Skeletal muscle satellite cell (primary cell): ENCODE measurements around the gene MRNIP.
"Not testable (repeated sequence)": the region's sequence is repeated elsewhere in the genome, so short reads cannot be mapped to it uniquely, and the experiment has no call there.

ENCODE experiments used
- H3K27me3 ChIP-seq: 2 replicates; pipeline ENCODE4 v1.7.0; 2013; ENCODE audit warnings: low read length; ENCODE audit not compliant: control insufficient read depth, insufficient read depth
- H3K36me3 ChIP-seq: 2 replicates; pipeline ENCODE4 v1.7.0; 2013; ENCODE audit warnings: mild to moderate bottlenecking, control low read depth, low read length; ENCODE audit not compliant: insufficient read depth
- H3K4me1 ChIP-seq: 2 replicates; pipeline ENCODE4 v1.7.0; 2013; ENCODE audit warnings: low read length; ENCODE audit not compliant: control insufficient read depth, insufficient read depth
- H3K4me2 ChIP-seq: 2 replicates; pipeline ENCODE4 v1.7.0; 2013; ENCODE audit warnings: mild to moderate bottlenecking, low read length
- H3K4me3 ChIP-seq: 2 replicates; pipeline ENCODE4 v1.7.0; 2013; ENCODE audit warnings: low read length
- H3K9ac ChIP-seq: 2 replicates; pipeline ENCODE4 v1.7.0; 2013; ENCODE audit warnings: mild to moderate bottlenecking, low read depth, low read length, moderate library complexity
- H3K9me3 ChIP-seq: replicated peaks from 2 replicates; pipeline ENCODE4 v1.7.0; 2013; ENCODE audit warnings: mild to moderate bottlenecking, control low read depth, low read length

MRNIP gene

DNA sequence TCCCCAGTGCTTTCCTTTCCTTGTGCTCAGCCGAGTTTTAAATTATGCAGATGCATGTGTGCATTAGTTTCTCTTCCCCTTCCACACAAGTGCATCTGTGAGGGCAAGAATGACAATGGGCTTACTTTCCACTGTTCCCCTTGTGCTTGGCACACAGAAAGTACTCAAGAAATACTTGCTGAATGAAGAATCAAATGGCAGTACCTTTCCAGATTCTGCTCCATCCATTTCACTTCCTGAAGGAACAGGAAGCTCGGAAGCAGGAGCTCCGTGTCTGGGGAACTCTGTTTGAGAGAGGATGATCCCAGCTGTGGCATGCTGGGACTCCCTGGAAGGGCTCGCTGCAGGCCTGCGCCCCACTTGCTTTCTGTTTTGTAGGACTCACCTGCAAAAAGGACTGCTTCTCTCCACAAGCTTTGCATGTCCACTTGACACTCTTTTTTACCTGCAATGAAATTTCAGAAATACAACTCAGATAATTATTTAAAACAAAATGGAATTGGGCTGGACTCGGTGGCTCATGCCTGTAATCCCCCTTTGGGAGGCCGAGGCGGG, 5.5 kb downstream of the MRNIP start:
- H3K4me2 ChIP-seq = no peak overlapping the region
- H3K27me3 ChIP-seq = no peaks in the 10 kb centered on the region
- no peaks in the 10 kb centered on the region for H3K9me3 ChIP-seq
- no peak overlapping the region for H3K4me3 ChIP-seq
- no peaks in the 10 kb centered on the region for H3K4me1 ChIP-seq
- no peak overlapping the region for H3K9ac ChIP-seq
- peaks cover 28% of the 10 kb centered on the region for H3K36me3 ChIP-seq

DNA sequence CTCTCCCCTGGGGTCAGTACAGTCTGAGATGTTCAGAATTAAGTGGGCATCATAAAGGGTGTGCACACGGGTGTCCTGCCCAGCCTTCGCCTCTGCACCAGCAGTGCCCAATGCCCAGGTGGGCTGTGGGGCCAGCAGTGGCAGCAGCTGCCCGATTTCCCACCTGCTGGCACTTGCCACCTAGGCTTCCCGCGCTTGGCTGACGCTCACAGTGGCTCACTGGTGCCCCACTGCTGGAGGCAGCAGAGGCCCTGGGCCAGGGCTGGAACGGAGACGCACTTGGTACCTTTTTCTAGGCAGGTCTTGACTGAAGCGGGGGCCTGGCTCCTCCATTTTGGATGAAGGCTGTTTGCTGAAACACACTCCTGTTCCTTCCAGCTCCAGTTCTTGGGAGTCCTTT, 17.0 kb downstream of the MRNIP start:
- H3K9me3 ChIP-seq = peaks cover 4% of the 10 kb centered on the region
- H3K4me2 ChIP-seq = no peak overlapping the region
- no peaks in the 10 kb centered on the region for H3K27me3 ChIP-seq
- no peaks in the 10 kb centered on the region for H3K4me1 ChIP-seq
- H3K4me3 ChIP-seq = no peak overlapping the region
- H3K9ac ChIP-seq = no peak overlapping the region
- peaks cover 35% of the 10 kb centered on the region for H3K36me3 ChIP-seq

DNA sequence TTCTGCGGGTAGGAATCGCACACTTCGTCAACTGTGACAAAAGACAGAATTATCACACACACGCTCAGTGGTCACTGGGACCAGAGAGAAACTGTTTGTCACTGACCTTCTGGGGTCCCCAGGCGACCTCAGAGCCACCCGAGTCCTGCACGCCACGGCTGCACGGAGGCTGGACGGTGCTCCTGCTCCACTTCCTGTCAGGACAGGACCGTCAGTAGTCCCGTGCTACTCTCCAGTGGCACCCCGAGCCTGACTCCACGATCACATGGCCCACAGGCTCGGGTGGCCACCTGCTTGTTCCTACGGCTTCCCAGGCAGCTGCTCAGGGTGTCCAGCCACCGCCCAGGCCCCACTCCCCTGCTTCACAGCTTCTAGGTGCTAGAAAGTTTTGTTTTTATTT, 17.9 kb downstream of the MRNIP start:
- no peak overlapping the region for H3K9ac ChIP-seq
- no peak overlapping the region for H3K4me2 ChIP-seq
- H3K9me3 ChIP-seq = peaks cover 4% of the 10 kb centered on the region
- H3K4me1 ChIP-seq = no peaks in the 10 kb centered on the region
- no peak overlapping the region for H3K4me3 ChIP-seq
- H3K36me3 ChIP-seq = peaks cover 40% of the 10 kb centered on the region
- H3K27me3 ChIP-seq = no peaks in the 10 kb centered on the region

DNA sequence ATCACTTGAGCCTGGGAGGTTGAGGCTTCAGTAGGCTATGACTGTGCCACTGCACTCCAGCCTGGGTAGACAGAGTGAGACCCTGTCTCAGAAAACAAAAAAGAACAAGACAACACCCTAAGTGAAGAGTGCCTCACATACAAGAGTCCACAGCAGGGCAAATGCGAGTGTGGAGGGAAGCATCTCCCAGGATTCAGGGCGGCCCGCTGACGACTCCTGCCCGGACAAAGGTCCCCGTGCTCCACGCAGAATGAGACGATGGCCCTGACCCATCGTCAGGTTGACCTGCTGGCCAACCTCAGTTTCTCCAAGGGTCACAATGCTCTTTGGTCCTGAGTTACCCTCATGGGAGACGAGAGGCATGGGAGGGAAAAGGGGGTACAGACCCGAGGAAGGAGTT, 18.3 kb downstream of the MRNIP start:
- Histone ChIP-seq H3K9me3 (peaks cover 4% of the 10 kb centered on the region), H3K27me3 (no peaks in the 10 kb centered on the region), H3K4me3 (no peak overlapping the region), H3K36me3 (peaks cover 42% of the 10 kb centered on the region), H3K4me1 (no peaks in the 10 kb centered on the region), H3K4me2 (no peak overlapping the region), H3K9ac (no peak overlapping the region)

- H3K36me3 ChIP-seq = peaks cover 42% of the 10 kb centered on the region
- H3K4me3 ChIP-seq = no peak overlapping the region
- no peak overlapping the region for H3K9ac ChIP-seq
- H3K4me2 ChIP-seq = no peak overlapping the region
- peaks cover 4% of the 10 kb centered on the region for H3K9me3 ChIP-seq
- H3K27me3 ChIP-seq = no peaks in the 10 kb centered on the region
- H3K4me1 ChIP-seq = no peaks in the 10 kb centered on the region
Measured at GRCh38 chr5:179839328-179840256, 19.0 kb downstream of the MRNIP start.

GRCh38 chr5:179837076-179838011, 21.3 kb downstream of the MRNIP start:
- H3K36me3 ChIP-seq = peaks cover 56% of the 10 kb centered on the region
- no peaks in the 10 kb centered on the region for H3K9me3 ChIP-seq
- no peak overlapping the region for H3K9ac ChIP-seq
- no peak overlapping the region for H3K4me2 ChIP-seq
- H3K27me3 ChIP-seq = no peaks in the 10 kb centered on the region
- no peaks in the 10 kb centered on the region for H3K4me1 ChIP-seq
- no peak overlapping the region for H3K4me3 ChIP-seq

- H3K4me3 ChIP-seq = no peak overlapping the region
- no peak overlapping the region for H3K4me2 ChIP-seq
- no peaks in the 10 kb centered on the region for H3K4me1 ChIP-seq
- no peak overlapping the region for H3K9ac ChIP-seq
- no peaks in the 10 kb centered on the region for H3K27me3 ChIP-seq
- H3K9me3 ChIP-seq = no peaks in the 10 kb centered on the region
- H3K36me3 ChIP-seq = peaks cover 65% of the 10 kb centered on the region
Measured at GRCh38 chr5:179836225-179837019, 22.2 kb downstream of the MRNIP start.

DNA sequence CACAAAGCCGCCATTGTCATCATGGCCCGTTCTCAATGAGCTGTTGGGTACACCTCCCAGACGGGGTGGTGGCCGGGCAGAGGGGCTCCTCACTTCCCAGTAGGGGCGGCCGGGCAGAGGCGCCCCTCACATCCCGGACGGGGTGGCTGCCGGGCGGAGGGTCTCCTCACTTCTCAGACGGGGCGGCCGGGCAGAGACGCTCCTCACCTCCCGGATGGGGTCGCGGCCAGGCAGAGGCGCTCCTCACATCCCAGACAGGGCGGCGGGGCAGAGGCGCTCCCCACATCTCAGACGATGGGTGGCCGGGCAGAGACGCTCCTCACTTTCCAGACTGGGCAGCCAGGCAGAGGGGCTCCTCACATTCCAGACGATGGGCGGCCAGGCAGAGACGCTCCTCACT, 23.7 kb downstream of the MRNIP start:
- not testable (repeated sequence) for H3K9ac ChIP-seq, H3K27me3 ChIP-seq, H3K4me3 ChIP-seq, H3K4me2 ChIP-seq, H3K4me1 ChIP-seq, H3K9me3 ChIP-seq
- peaks cover 73% of the 10 kb centered on the region for H3K36me3 ChIP-seq

GRCh38 chr5:179834120-179834519, 24.5 kb downstream of the MRNIP start:
- H3K9ac ChIP-seq = no peak overlapping the region
- no peaks in the 10 kb centered on the region for H3K27me3 ChIP-seq
- H3K4me1 ChIP-seq = no peaks in the 10 kb centered on the region
- H3K4me3 ChIP-seq = no peak overlapping the region
- H3K36me3 ChIP-seq = peaks cover 80% of the 10 kb centered on the region
- H3K9me3 ChIP-seq = no peaks in the 10 kb centered on the region
- H3K4me2 ChIP-seq = no peak overlapping the region

GRCh38 chr5:179833709-179834070, 24.9 kb downstream of the MRNIP start:
- no peaks in the 10 kb centered on the region for H3K27me3 ChIP-seq
- H3K4me3 ChIP-seq = no peak overlapping the region
- H3K4me2 ChIP-seq = no peak overlapping the region
- no peaks in the 10 kb centered on the region for H3K4me1 ChIP-seq
- no peak overlapping the region for H3K9ac ChIP-seq
- peaks cover 84% of the 10 kb centered on the region for H3K36me3 ChIP-seq
- no peaks in the 10 kb centered on the region for H3K9me3 ChIP-seq
